ENCODE data around the gene KLHL30. TPM values are rescaled to one million over a fixed set of nuclear protein-coding genes. Genes with fewer than 3 reads are reported as not detected.
A peak's percentile ranks its signal among the peaks of the same experiment; 100 is the strongest.
"Not testable (repeated sequence)": the region's sequence is repeated elsewhere in the genome, so short reads cannot be mapped to it uniquely, and the experiment has no call there.

Gene KLHL30
- total RNA-seq, 1 donor from 2014 or later, result 2.4 TPM

DNA sequence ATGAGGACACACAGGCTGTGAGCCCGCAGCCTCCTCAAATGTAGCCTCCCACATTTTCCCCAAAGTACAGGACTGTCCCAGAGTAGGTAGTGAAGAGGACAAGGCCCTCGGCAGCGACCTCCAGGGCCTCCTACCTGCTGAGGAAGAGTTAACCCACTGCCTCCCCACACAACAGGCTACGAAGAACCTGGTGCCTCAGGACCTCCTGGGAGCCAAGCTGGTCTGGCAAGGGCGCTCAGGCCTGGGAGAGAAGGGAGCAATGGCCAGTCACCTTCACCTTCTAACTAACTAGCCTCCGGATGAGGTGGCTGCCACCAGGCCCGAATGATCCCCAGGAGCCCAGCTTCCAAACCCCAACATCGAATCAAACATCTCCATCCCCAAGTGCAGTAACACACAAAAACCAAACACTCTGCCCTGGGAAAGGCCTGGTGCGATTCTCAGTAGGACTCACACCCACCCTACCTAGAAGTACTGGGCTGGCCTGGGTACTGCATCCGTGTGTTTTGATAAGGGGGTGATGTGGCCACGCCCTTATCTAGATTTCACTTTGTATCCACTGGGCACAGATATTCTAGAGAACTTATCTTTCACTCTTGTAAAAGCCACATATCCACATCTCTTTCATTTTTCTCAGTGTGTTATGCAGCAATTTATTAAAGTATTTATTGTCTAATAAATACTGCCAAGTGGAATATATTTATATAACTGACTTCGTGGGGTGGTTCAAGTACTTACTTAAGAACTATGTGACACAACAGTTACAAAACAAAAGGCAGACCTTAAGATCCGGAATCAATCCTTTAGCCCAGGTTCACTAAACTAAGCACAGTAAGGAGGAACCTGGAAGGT, 30.0 kb downstream of the KLHL30 start:
- TF ChIP-seq, protein P1, sequence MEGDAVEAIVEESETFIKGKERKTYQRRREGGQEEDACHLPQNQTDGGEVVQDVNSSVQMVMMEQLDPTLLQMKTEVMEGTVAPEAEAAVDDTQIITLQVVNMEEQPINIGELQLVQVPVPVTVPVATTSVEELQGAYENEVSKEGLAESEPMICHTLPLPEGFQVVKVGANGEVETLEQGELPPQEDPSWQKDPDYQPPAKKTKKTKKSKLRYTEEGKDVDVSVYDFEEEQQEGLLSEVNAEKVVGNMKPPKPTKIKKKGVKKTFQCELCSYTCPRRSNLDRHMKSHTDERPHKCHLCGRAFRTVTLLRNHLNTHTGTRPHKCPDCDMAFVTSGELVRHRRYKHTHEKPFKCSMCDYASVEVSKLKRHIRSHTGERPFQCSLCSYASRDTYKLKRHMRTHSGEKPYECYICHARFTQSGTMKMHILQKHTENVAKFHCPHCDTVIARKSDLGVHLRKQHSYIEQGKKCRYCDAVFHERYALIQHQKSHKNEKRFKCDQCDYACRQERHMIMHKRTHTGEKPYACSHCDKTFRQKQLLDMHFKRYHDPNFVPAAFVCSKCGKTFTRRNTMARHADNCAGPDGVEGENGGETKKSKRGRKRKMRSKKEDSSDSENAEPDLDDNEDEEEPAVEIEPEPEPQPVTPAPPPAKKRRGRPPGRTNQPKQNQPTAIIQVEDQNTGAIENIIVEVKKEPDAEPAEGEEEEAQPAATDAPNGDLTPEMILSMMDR (IDR thresholded peaks at IDR 0.05; ENCODE audit: insufficient read depth, low read length, poor library complexity, severe bottlenecking), result no peak
- no peaks in the 10 kb centered on the region for H3K36me3 ChIP-seq (ENCODE audit: control insufficient read depth, insufficient read depth, low read length)
- DNase-seq (ENCODE audit: low read depth), result no peak
- H3K4me3 ChIP-seq (ENCODE audit: low read depth, low read length), result no peak overlapping the region
- H3K27me3 ChIP-seq (ENCODE audit: control insufficient read depth, insufficient read depth, low read length), result no peaks in the 10 kb centered on the region

DNA sequence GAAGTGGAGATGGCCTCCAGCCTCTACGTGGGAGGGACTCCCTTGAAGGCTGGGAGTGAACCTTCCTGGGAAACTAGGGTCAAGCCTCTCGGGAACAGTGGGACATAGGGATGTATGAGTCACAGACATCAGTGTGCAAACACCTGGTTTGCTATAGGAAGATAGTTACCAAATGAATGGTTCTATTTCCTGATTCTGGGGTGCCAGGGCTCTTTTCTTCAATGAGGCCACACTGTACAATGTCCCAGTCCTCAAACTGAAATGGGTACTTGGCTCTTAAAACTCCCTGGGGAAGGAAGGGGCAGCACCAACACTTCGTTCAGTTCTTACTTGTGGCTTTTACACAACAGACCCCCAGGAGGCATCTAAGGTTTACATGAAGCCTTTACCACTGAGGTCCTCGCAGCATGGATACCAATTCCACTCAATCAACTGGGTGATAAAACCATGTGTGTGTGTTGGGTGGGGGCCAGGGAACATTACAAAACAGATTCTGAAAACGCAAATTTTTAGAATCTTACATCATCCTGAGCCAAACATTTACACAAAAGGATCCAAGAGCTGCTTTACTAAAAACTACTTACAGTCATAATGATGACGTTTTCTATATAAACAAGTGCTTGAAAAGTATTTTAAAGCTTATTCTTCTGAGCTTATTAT, 30.7 kb downstream of the KLHL30 start:
- Histone ChIP-seq H3K36me3 (ENCODE audit: control insufficient read depth, insufficient read depth, low read length) (peaks cover under 1% of the 10 kb centered on the region), H3K4me3 (ENCODE audit: low read depth, low read length) (no peak overlapping the region)
- TF ChIP-seq, protein P1 (IDR thresholded peaks at IDR 0.05; ENCODE audit: insufficient read depth, low read length, poor library complexity, severe bottlenecking), result no peak

DNA sequence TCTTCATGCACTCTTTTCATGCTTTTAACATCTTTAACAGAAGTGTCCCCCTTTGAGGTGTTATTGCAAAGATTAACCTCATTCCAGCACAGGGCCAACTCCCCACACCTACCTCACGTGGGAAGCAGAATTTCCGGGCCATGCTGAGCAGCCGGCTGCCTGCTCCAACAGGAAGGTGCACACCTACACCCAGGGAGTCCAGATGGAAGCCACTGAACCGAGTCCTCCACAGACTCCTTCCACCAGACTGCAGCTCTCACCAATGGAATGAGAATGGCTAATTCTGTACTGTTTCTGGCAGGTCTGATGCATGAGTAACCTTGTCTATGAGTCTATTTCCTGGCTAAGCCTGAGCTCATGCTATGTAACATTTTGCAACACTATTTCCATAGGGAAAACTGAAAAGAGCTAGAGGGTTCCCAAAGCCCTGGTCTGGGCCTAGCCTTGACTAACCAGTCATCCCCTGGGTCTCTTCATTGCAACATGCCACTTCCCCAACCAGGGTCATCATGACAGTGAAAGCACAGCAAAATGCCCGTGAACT, 31.3 kb downstream of the KLHL30 start:
- no peak overlapping the region for H3K4me3 ChIP-seq (ENCODE audit: low read depth, low read length)
- H3K36me3 ChIP-seq (ENCODE audit: control insufficient read depth, insufficient read depth, low read length), result peaks cover 1% of the 10 kb centered on the region
- DNase-seq (ENCODE audit: low read depth), result peak; percentile 97
- TF ChIP-seq, protein P1 (IDR thresholded peaks at IDR 0.05; ENCODE audit: insufficient read depth, low read length, poor library complexity, severe bottlenecking), result no peak
- H3K27me3 ChIP-seq (ENCODE audit: control insufficient read depth, insufficient read depth, low read length), result no peaks in the 10 kb centered on the region

More for the DNA sequence above, 30.7 kb downstream of the KLHL30 start:
- no peaks in the 10 kb centered on the region for H3K27me3 ChIP-seq (ENCODE audit: control insufficient read depth, insufficient read depth, low read length)
- peak; percentile 64 for DNase-seq (ENCODE audit: low read depth)

DNA sequence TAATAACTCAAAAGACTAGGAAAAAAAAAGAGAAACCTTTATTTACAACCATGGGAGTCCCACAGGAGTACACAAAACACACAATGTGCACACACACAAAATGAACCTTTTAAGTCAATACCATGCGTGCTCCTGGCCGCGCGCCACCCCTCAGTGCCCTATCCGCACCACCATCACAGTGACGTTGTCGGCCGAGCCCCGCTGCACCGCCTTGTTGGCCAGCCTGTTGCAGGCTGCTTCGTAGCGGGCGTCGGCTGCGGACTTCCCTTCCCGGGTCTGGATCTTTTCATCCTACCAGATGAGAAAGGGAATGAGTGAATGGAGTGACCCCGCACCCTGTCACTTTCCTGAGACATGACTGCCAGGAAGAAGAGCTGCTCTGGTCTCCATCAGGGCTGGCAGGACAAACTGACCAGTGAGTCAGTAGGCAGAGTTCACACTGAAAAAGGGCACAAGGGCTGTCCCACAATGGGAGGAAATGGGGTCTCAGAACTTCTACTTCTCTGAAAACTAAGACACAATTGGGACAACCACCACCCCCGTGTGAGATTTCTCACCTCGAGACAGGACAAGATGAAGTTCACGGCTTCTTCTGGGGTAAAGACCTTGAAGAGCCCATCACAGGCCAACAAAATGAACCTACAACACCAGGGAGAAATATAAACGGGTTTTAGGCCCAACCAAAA, 32.1 kb downstream of the KLHL30 start:
- peaks cover 1% of the 10 kb centered on the region for H3K36me3 ChIP-seq (ENCODE audit: control insufficient read depth, insufficient read depth, low read length)
- no peak overlapping the region for H3K4me3 ChIP-seq (ENCODE audit: low read depth, low read length)
- no peak for DNase-seq (ENCODE audit: low read depth)
- no peaks in the 10 kb centered on the region for H3K27me3 ChIP-seq (ENCODE audit: control insufficient read depth, insufficient read depth, low read length)
- TF ChIP-seq, protein P1 (IDR thresholded peaks at IDR 0.05; ENCODE audit: insufficient read depth, low read length, poor library complexity, severe bottlenecking), result no peak

DNA sequence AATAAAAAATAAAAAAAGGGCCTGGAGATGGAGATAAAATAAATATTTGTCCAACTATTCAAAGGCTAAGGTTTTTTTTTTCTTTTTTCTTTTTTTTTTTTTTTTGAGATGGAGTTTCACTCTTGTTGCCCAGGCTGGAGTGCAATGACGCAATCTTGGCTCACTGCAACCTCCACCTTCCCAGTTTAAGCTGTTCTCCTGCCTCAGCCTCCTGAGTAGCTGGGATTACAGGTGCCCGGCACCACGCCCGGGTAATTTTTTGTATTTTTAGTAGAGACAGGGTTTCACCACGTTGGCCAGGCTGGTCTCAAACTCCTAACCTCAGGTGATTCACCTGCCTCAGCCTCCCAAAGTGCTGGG, 32.6 kb downstream of the KLHL30 start:
- not testable (repeated sequence) for H3K4me3 ChIP-seq (ENCODE audit: low read depth, low read length); H3K36me3 ChIP-seq (ENCODE audit: control insufficient read depth, insufficient read depth, low read length); H3K27me3 ChIP-seq (ENCODE audit: control insufficient read depth, insufficient read depth, low read length); DNase-seq (ENCODE audit: low read depth)

All from kidney epithelial cell (primary cell).